Measurements from ENCODE around the gene SLC7A6OS. TPM values are rescaled to one million over a fixed set of nuclear protein-coding genes. Genes with fewer than 3 reads are reported as not detected.
A peak's percentile ranks its signal among the peaks of the same experiment; 100 is the strongest.
"Not testable (repeated sequence)": the region's sequence is repeated elsewhere in the genome, so short reads cannot be mapped to it uniquely, and the experiment has no call there.

Gene SLC7A6OS
- total and polyA plus RNA-seq, 8 donors, result 5.2 to 8.1 (median 6.5) TPM

- no peak for FAIRE-seq
- ATAC-seq, result peak in 1 of 4 donors; percentile 8
- no peak for DNase-seq
- H3K36me3 ChIP-seq, result no peaks in the 10 kb centered on the region
- intact Hi-C loops (cut with DNase I), result no loop called here
- no peaks in the 10 kb centered on the region for H3K4me1 ChIP-seq
- H3K4me3 ChIP-seq, result no peak overlapping the region
- 79 to 87% methylated on average over 4 of the region's 4 CpGs for WGBS, 2 donors
- no peak overlapping the region for H3K27ac ChIP-seq
- no peaks in the 10 kb centered on the region for H3K9me3 ChIP-seq
- TF ChIP-seq CTCF (IDR thresholded peaks at IDR 0.05), result no peak
- no peaks in the 10 kb centered on the region for H3K27me3 ChIP-seq
These were observed 19.5 kb downstream of the SLC7A6OS start for GRCh38 chr16:68291227-68291626.

GRCh38 chr16:68290450-68290849 is 20.3 kb downstream of the SLC7A6OS start:
- no peak for TF ChIP-seq CTCF (IDR thresholded peaks at IDR 0.05)
- H3K27ac ChIP-seq, result no peak overlapping the region
- intact Hi-C loops (cut with DNase I), result no loop called here
- FAIRE-seq, result no peak
- H3K27me3 ChIP-seq, result no peaks in the 10 kb centered on the region
- H3K4me3 ChIP-seq, result no peak overlapping the region
- H3K36me3 ChIP-seq, result no peaks in the 10 kb centered on the region
- ATAC-seq, result no peak
- H3K4me1 ChIP-seq, result no peaks in the 10 kb centered on the region
- 76 to 78% methylated on average over 6 of the region's 6 CpGs for WGBS, 2 donors
- H3K9me3 ChIP-seq, result no peaks in the 10 kb centered on the region
- no peak for DNase-seq

GRCh38 chr16:68289621-68290329 is 21.0 kb downstream of the SLC7A6OS start:
- Histone ChIP-seq H3K9me3 (no peaks in the 10 kb centered on the region), H3K4me1 (no peaks in the 10 kb centered on the region), H3K27ac (no peak overlapping the region), H3K4me3 (no peak overlapping the region), H3K36me3 (no peaks in the 10 kb centered on the region), H3K27me3 (no peaks in the 10 kb centered on the region)
- no peak for TF ChIP-seq CTCF (IDR thresholded peaks at IDR 0.05)
- no peak for DNase-seq
- no peak for FAIRE-seq
- WGBS, 2 donors, result 61 to 77% methylated on average over 4 of the region's 4 CpGs
- peak in 1 of 4 donors; percentile 34 for ATAC-seq
- intact Hi-C loops (cut with DNase I), result loop anchor here in 1 of 3 donors (5.0 kb wide), 1 partner anchor 52 kb away; the partner anchor contains the start of gene ESRP2

- DNase-seq, result no peak
- intact Hi-C loops (cut with DNase I), result loop anchor here in 1 of 3 donors (5.0 kb wide), 1 partner anchor 52 kb away; the partner anchor contains the start of gene ESRP2
- Histone ChIP-seq H3K4me3 (no peak overlapping the region), H3K4me1 (no peaks in the 10 kb centered on the region), H3K27me3 (no peaks in the 10 kb centered on the region), H3K9me3 (no peaks in the 10 kb centered on the region), H3K36me3 (no peaks in the 10 kb centered on the region), H3K27ac (no peak overlapping the region)
- 85 to 93% methylated on average over 2 of the region's 2 CpGs for WGBS, 2 donors
- no peak for FAIRE-seq
- no peak for TF ChIP-seq CTCF (IDR thresholded peaks at IDR 0.05)
- ATAC-seq, result no peak
These were observed 21.5 kb downstream of the SLC7A6OS start for GRCh38 chr16:68289202-68289601.

- H3K4me1 ChIP-seq, FAIRE-seq, H3K27me3 ChIP-seq, H3K27ac ChIP-seq, H3K36me3 ChIP-seq, H3K4me3 ChIP-seq, H3K9me3 ChIP-seq, DNase-seq, ATAC-seq: not testable (repeated sequence)
- intact Hi-C loops (cut with DNase I), result loop anchor here in 1 of 3 donors (5.0 kb wide), 1 partner anchor 51 kb away; the partner anchor contains the start of gene ESRP2
- 83 to 95% methylated on average over 9 of the region's 9 CpGs for WGBS, 2 donors
These were observed 21.9 kb downstream of the SLC7A6OS start for GRCh38 chr16:68288796-68289195.

Data from pancreas (tissue), 10 donors.